Small intestine (tissue), 7 donors: ENCODE measurements around the gene HES4. TPM values are rescaled to one million over a fixed set of nuclear protein-coding genes. Genes with fewer than 3 reads are reported as not detected.
"Not testable (repeated sequence)": the region's sequence is repeated elsewhere in the genome, so short reads cannot be mapped to it uniquely, and the experiment has no call there.

Source experiments
- DNase-seq, 2 donors: peaks; one replicate each; pipeline versions ENCODE4 v3.0.0 to v3.0.0-alpha.2; 2013
- FAIRE-seq: peaks from 2 replicates; lab custom pipeline; 2012; peaks lifted over from hg19 to GRCh38; lab: Jason Lieb, UNC
- H3K27ac ChIP-seq, 3 donors: one replicate each; pipeline ENCODE4 v1.5.1; 2013; ENCODE audit warnings: low read length in 2 of 3, mild to moderate bottlenecking in 2 of 3, control low read depth in 1 of 3, inconsistent platforms in 1 of 3, low read depth in 1 of 3, moderate library complexity in 1 of 3
- H3K27me3 ChIP-seq, 3 donors: one replicate each; pipeline ENCODE4 v1.6.1; 2013; ENCODE audit warnings: low read length in 3 of 3, inconsistent platforms in 1 of 3; ENCODE audit not compliant: control insufficient read depth in 3 of 3, insufficient read depth in 3 of 3
- H3K36me3 ChIP-seq, 3 donors: one replicate each; pipeline ENCODE4 v1.6.1; 2013; ENCODE audit warnings: low read length in 3 of 3, inconsistent platforms in 1 of 3, low read depth in 1 of 3, mild to moderate bottlenecking in 1 of 3, moderate library complexity in 1 of 3; ENCODE audit not compliant: control insufficient read depth in 3 of 3, insufficient read depth in 2 of 3
- H3K4me1 ChIP-seq, 3 donors: one replicate each; pipeline ENCODE4 v1.6.1; 2013; ENCODE audit warnings: low read length in 2 of 3, inconsistent platforms in 1 of 3, low read depth in 1 of 3, mild to moderate bottlenecking in 1 of 3, moderate library complexity in 1 of 3; ENCODE audit not compliant: control insufficient read depth in 3 of 3, insufficient read depth in 2 of 3
- H3K4me3 ChIP-seq, 3 donors: one replicate each; pipeline ENCODE4 v1.5.1; 2013; ENCODE audit warnings: low read length in 3 of 3, control low read depth in 1 of 3, inconsistent platforms in 1 of 3, low read depth in 1 of 3, mild to moderate bottlenecking in 1 of 3, moderate library complexity in 1 of 3
- H3K9me3 ChIP-seq, 2 donors: one replicate each; pipeline ENCODE4 v1.6.1; 2013; ENCODE audit warnings: low read depth in 1 of 2, low read length in 1 of 2; ENCODE audit not compliant: control insufficient read depth in 2 of 2, insufficient read depth in 1 of 2
- WGBS, 3 donors: extraction: QIAGEN DNeasy Blood & Tissue Kit; methylation state at CpG; one replicate each; pipeline ENCODE4 v1.1.7; 2013; 5-methylcytosine and 5-hydroxymethylcytosine counted together
- polyA plus RNA-seq, 4 donors: library from polyadenylated mRNA; stranded (reverse) in 3 of 4; unstranded in 1 of 4; fragments of 200-250 nt in 3 of 4; fragments of 120-200 nt in 1 of 4; gene quantifications; one replicate each; pipeline versions ENCODE4 v1.2.1 to v1.2.3, GENCODE V29; 2013
- donor health status: healthy with polysubstance abuse.
- donor health status: control.
- donor health status: control.
- donor health status: Bipolar disorder and iron deficiency.
- donor health status: healthy.

Gene HES4
- polyA plus RNA-seq, 4 donors, result 0.89 to 8.2 (median 5.3) TPM

- WGBS, 3 donors, result 72 to 74% (median 73%) methylated on average over 31 to 35 of the region's 35 CpGs
Observed at GRCh38 chr1:980602-981395, 19.1 kb downstream of the HES4 start.

DNA sequence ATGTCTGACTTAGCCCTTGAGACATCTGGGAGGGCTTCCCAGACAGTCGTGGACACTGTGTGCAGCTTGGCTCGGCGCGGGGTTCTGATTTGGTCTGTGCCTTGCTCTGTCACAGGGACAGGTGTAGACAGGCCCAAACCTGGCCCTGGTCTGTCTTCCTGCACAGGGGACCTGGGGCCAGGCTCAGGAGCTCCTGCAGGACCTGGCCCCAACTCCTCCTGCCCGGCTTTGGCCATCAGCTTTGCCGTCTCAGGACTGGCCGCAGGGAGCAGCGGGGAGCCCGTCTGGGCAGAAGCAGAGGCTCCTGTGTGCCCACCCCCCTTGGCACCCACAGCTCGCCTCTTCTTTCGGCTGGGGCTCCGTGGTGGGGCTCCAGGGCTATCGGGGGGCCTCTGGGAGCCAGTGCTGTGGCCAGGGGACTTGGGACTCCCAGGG lies 19.7 kb downstream of the HES4 start:
- no peak for FAIRE-seq
- 72 to 78% (median 77%) methylated on average over 13 of the region's 13 CpGs for WGBS, 3 donors
- peaks cover 0 to 3% of the 10 kb centered on the region in 2 donors for H3K9me3 ChIP-seq

More at GRCh38 chr1:980602-981395, 19.1 kb downstream of the HES4 start:
- peaks cover 0 to 47% (median 5%) of the 10 kb centered on the region in 3 donors for H3K27me3 ChIP-seq
- H3K27ac ChIP-seq, result no peak overlapping the region
- DNase-seq (no peak), FAIRE-seq (no peak)
- H3K4me3 ChIP-seq, result no peak overlapping the region
- no peaks in the 10 kb centered on the region for H3K4me1 ChIP-seq
- H3K9me3 ChIP-seq, result peaks cover 0 to 3% of the 10 kb centered on the region in 2 donors
- H3K36me3 ChIP-seq, result no peaks in the 10 kb centered on the region

DNA sequence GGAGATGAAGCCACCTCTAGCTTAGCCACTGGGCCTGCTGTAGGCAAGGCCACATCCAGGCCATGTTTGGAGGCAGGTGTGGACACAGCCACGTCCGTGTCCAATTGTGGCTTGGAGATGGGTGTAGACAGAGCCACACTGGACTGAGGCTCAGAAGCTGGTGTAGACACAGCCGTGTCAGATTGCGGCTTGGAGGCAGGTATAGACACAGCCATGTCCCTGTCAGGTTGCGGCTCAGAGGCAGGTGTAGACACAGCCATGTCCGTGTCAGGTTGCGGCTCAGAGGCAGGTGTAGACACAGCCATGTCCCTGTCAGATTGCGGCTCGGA lies 20.2 kb downstream of the HES4 start:
- no peak overlapping the region for H3K4me3 ChIP-seq
- FAIRE-seq (no peak), DNase-seq (no peak)
- H3K4me1 ChIP-seq, result no peaks in the 10 kb centered on the region
- H3K36me3 ChIP-seq, result no peaks in the 10 kb centered on the region
- WGBS, 3 donors, result 76 to 93% (median 89%) methylated on average over 9 of the region's 9 CpGs
- peaks cover 0 to 3% of the 10 kb centered on the region in 2 donors for H3K9me3 ChIP-seq
- H3K27ac ChIP-seq, result no peak overlapping the region
- peaks cover 0 to 50% (median 5%) of the 10 kb centered on the region in 3 donors for H3K27me3 ChIP-seq

More for the DNA sequence above, 19.7 kb downstream of the HES4 start:
- no peak overlapping the region for H3K27ac ChIP-seq
- H3K4me3 ChIP-seq, result no peak overlapping the region
- H3K27me3 ChIP-seq, result peaks cover 0 to 48% (median 5%) of the 10 kb centered on the region in 3 donors
- no peaks in the 10 kb centered on the region for H3K4me1 ChIP-seq
- H3K36me3 ChIP-seq, result no peaks in the 10 kb centered on the region
- DNase-seq, result no peak

GRCh38 chr1:978835-979743 lies 20.8 kb downstream of the HES4 start:
- peaks cover 0 to 3% of the 10 kb centered on the region in 2 donors for H3K9me3 ChIP-seq
- no peak overlapping the region for H3K27ac ChIP-seq
- FAIRE-seq, result no peak
- no peak for DNase-seq
- 86 to 89% (median 88%) methylated on average over 53 to 60 of the region's 60 CpGs for WGBS, 3 donors
- H3K27me3 ChIP-seq, result peaks cover 0 to 52% (median 5%) of the 10 kb centered on the region in 3 donors
- H3K4me3 ChIP-seq, result no peak overlapping the region
- no peaks in the 10 kb centered on the region for H3K4me1 ChIP-seq
- H3K36me3 ChIP-seq, result no peaks in the 10 kb centered on the region

DNA sequence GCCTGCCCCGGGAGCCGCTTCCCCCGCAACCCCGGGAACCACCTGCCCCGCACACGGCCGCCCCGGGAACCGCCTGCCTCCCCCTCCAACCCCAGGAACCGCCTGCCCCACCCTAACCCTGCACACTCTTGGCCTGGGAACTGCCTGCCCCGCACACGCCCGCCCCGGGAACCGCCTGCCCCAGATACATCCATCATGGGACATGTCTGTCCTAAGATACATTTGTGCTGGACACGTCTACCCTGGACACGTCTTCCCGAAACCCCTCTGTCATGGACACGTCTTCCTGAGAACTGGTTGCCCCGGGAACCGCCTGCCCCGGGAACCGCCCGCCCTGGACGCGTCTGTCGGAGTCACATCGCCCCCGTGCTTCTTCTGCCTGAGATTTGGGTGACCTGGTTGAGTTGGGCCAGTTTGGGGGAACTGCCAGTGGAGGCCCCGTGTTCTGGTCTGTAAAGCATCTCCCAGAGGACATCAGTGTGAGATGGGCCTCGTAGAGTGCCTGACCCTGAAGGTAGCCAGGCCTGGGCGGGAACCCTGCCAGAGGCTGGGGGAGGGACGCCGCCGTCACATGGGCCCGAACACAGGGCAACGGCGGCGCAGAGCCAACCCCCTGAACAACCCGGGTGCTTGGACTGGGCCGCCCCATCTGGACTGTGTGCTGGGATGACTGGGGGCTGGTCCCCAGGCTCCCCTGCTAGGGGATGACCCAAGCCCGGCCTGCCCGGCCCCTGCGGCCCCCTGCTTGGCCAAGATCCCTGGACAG lies 21.6 kb downstream of the HES4 start:
- WGBS, 3 donors, result 74 to 86% (median 81%) methylated on average over 40 to 44 of the region's 44 CpGs

DNA sequence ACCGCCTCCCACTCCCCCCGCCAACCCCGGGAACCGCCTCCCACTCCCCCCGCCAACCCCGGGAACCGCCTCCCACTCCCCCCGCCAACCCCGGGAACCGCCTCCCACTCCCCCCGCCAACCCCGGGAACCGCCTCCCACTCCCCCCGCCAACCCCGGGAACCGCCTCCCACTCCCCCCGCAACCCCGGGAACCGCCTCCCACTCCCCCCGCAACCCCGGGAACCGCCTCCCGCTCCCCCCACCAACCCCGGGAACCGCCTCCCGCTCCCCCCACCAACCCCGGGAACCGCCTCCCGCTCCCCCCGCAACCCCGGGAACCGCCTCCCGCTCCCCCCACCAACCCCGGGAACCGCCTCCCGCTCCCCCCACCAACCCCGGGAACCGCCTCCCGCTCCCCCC lies 23.1 kb downstream of the HES4 start:
- WGBS, 3 donors, result 57 to 63% (median 58%) methylated on average over 11 to 16 of the region's 39 CpGs
- not testable (repeated sequence) for H3K4me3 ChIP-seq, H3K9me3 ChIP-seq, H3K36me3 ChIP-seq, FAIRE-seq, H3K27ac ChIP-seq, DNase-seq, H3K4me1 ChIP-seq
- H3K27me3 ChIP-seq, result peaks cover 0 to 45% (median 4%) of the 10 kb centered on the region in 3 donors

More for the DNA sequence above, 21.6 kb downstream of the HES4 start:
- Histone ChIP-seq H3K36me3 (no peaks in the 10 kb centered on the region), H3K4me3 (no peak overlapping the region), H3K27ac (no peak overlapping the region), H3K9me3 (peaks cover 0 to 3% of the 10 kb centered on the region in 2 donors), H3K4me1 (no peaks in the 10 kb centered on the region), H3K27me3 (peaks cover 0 to 48% (median 5%) of the 10 kb centered on the region in 3 donors)
- FAIRE-seq (no peak), DNase-seq (no peak)

DNA sequence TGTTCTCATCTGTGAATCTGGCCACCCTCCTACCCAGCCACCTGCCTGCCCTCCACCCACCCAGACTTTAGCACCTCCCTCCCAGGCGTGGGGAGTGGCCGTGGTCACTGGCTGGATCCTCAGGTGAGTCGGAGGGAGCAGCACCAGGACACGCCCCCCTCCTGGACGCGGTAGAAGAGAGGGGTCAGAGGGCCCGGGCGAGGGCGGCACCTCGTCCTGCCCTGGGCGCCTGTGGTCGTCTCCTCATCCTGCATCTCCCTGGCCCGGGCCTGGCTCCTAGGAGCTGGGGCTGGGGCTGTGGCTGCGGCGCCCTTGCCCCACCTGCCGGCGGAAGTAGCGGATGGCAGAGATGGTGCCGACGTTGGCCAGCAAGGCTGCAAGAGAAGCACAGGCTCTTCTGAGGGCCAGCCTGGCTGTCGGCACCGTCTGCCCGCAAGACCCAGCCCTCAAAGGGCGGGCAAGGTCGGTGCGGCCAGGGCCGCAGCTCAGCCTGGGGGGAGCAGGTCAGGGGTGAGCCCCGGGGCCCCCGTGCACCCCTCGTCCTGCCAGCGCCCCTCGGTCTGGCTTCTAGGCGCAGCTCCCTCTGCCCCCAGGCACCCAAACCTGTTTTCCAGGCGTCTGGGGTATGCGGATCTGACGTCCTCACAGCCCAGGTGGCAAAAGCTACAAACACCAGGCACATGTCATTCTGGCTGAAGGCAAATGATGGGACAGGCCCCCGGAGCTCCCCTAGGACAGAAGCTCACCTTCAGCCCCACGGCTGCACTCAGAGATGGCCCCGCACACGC lies 23.8 kb downstream of the HES4 start:
- FAIRE-seq (no peak), DNase-seq (peak; percentile 68 to 75)
- no peaks in the 10 kb centered on the region for H3K4me1 ChIP-seq
- peaks cover 0 to 45% (median 7%) of the 10 kb centered on the region in 3 donors for H3K27me3 ChIP-seq
- H3K9me3 ChIP-seq, result peaks cover 0 to 3% of the 10 kb centered on the region in 2 donors
- H3K4me3 ChIP-seq, result peak overlapping the region in 2 of 3 donors; percentile 10 to 30
- no peaks in the 10 kb centered on the region for H3K36me3 ChIP-seq
- no peak overlapping the region for H3K27ac ChIP-seq
- 1 to 6% (median 3%) methylated on average over 37 to 40 of the region's 40 CpGs for WGBS, 3 donors
